Body of pancreas (tissue), 4 donors: ENCODE data around the gene SLC40A1.

ENCODE experiments used
- CTCF ChIP-seq, 7 experiments: fragments of 450-650 bp in 4 of 7; fragments of 200-600 bp in 3 of 7; sonication (generic) in 3 of 7; IDR thresholded peaks; one replicate each; pipeline ENCODE4 v1.5.1; 2016 to 2019; ENCODE audit warnings: antibody characterized with exemption in 7 of 7
- POLR2A ChIP-seq, 3 donors: fragments of 450-650 bp; IDR thresholded peaks; one replicate each; pipeline ENCODE4 v1.6.1; 2016; ENCODE audit warnings: antibody characterized with exemption in 3 of 3, mild to moderate bottlenecking in 2 of 3

DNA sequence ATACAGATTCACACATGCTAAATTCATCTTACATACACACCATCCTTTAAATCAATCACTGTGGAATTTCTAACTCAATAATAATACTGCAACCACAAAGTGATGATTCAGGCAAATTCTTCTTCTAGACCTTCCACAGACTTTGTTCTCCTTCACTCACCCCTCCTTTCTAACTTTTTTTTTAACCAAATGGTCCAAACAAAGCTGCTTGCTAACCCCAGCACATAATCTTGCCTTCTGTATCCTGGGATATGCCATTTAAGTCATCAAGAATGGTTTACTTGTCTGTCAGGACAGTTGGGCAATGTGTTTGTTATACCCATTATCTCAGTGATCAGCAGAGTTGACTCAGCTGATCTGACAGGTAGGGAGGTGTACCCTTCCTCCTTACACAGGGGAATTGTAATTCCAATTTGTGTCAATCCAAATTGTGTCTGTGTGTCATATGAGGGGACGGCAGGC, 10.0 kb downstream of the SLC40A1 start:
- TF ChIP-seq POLR2A (IDR thresholded peaks at IDR 0.05) (no peak), CTCF (IDR thresholded peaks at IDR 0.05) (no peak)
